HG03139 (cell line): ENCODE data around the gene ASPHD2.
"Not testable (repeated sequence)": the region's sequence is repeated elsewhere in the genome, so short reads cannot be mapped to it uniquely, and the experiment has no call there.

Experiments used
- ATAC-seq: cut with Tn5 transposase; IDR thresholded peaks from one replicate; pipeline ENCODE4 v1.9.1; 2021; ENCODE audit not compliant: unreplicated experiment

ASPHD2 gene

DNA sequence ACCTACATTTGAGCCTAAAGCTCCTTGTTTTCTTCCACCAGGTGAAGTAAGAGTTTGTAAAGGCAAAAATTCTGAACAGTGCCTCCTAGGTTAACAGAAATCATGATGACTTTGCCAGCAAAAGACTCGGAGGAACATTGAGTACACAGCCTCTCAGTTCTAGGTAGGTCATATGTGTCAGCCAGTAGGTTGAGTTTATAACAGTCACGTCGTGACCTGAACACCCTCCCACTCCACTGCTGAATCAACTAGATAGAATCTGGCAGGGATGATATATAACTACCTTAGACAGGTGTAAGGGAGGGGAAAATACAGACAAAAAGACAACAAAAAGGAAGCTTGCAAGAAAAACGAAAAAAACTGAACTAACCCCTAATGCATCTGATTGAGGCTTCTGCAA is 12.8 kb upstream of the ASPHD2 start:
- no peak for ATAC-seq

GRCh38 chr22:26416670-26417276 is 12.3 kb upstream of the ASPHD2 start:
- ATAC-seq, result no peak

DNA sequence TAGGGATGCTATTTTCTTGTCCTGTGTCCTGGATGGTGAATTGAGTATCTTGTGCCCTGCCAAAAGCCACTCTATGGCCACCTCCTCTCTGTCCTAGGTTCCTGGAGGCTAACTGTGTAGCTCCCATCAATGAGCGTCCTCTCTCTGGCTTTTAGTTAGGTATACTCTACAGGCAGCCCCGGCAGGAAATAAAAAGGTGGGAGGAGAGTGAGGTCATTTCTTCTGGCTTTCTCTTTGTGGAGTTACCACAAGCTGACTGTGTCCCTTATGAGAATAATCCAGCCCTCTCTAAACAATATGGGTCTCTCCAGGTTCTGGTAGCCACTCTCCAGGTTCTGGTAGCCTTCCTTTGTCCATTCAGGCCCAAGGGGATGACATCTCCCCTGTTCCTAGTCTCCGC is 11.7 kb upstream of the ASPHD2 start:
- no peak for ATAC-seq

- ATAC-seq, result no peak
Measured at GRCh38 chr22:26418620-26419019, 10.4 kb upstream of the ASPHD2 start.

- no peak for ATAC-seq
Measured at GRCh38 chr22:26426924-26427323, 2.1 kb upstream of the ASPHD2 start.

DNA sequence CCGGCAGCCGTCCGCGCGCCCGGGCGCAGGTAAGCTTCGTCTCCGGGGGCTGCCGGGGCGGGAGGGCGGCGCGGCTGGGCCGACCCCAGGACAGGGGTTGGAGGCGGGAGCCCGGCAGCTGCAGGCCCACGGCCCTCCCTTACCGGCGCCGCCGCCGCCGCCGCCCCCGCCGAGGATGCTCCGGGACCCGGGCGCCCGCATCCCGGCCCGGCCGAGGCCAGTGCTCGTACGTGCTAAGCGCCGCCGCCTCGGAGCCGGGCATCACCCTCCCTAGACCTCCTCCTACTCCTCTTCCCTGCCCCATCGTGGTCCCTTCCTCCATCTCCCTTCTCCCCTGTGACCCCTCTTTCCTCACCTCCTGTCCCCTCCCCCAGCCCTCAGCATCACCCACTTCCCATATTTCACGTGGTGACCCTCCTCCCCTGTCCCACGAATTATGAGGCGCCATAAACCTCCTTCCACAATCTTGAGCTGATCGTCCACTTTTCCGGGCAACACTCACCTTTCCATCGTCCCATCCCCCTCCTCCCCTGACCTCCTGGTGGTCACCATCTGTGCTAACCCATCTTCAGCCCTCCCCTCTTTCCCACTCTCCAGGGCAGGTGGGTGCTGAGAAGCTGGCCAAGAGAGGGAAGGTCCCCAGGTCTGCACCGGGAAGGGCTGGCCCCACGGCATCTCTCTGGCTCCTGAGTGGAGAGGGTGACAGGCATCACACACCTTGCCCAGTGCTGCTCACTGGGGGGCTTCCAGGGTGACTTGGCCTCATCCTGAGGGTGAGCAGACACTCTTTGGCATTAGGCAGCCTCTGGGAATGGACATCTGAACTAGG is 612 bp downstream of the ASPHD2 start:
- peak; percentile 3 for ATAC-seq

- no peak for ATAC-seq
Measured at GRCh38 chr22:26430600-26430999, 1.5 kb downstream of the ASPHD2 start.

- no peak for ATAC-seq
Measured at GRCh38 chr22:26431261-26431995, 2.4 kb downstream of the ASPHD2 start.

DNA sequence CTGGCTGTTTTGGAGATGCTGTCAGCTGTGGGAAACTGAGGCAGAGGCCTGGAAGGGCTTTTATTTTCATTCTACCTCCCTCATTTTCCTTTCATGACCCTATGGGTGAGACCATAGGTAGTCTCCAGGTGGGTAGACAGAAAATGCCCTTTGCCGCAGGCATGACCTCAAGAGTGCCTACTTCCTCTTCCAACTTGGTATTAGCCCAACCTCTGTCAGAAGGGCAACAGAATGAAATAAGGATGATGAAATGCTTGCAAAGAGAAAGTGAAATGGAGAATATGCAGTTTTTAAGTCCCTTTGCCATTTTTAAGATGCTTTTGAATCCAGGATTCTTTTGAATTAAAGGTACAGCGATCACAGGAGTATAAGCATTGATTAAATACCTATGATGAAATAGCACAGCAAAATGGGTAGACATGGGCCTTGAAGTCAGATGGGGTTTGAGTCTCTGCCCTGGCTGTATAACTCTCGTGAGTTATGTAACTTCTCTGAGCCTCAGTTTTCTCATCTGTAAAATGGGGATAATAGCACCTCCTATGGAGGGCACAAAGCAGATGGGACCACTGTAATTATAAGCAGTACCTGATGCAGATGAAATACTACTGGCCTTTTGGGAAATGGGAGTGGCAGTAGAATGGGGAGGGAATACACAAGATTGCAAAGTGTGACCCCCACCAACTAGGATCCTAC is 3.7 kb downstream of the ASPHD2 start:
- no peak for ATAC-seq

- no peak for ATAC-seq
Measured at GRCh38 chr22:26433805-26434204, 4.7 kb downstream of the ASPHD2 start.

GRCh38 chr22:26435327-26436093 is 6.5 kb downstream of the ASPHD2 start:
- ATAC-seq, result no peak

DNA sequence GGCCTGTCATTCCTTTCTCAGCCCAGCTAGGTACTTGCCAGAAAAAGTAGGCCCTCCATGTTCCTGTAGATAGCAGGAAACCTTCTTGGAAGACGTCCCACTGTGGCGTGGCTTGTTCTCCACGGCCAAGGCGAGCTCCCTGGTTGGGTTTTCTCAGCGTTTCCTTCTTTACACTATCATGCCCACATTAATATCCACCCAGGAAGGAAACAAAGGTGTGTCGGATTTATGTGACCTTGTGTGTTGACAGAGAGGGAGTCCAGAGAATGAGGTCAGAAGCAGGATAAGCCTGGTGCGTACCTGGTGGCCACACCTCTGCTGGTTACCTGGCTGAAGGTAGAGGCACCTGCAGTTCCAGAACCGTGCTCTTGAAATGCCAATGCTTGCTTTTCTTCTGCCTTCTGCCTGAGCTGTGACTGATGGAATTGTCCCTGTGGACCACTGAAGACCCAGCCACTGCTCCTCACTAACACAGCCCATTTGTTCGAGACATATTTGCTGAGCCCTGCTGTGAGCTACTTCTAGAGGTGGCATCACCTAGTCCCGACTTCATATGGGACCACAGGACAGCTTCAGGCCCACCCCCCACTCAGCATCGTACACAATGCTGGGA is 7.9 kb downstream of the ASPHD2 start:
- ATAC-seq, result no peak

DNA sequence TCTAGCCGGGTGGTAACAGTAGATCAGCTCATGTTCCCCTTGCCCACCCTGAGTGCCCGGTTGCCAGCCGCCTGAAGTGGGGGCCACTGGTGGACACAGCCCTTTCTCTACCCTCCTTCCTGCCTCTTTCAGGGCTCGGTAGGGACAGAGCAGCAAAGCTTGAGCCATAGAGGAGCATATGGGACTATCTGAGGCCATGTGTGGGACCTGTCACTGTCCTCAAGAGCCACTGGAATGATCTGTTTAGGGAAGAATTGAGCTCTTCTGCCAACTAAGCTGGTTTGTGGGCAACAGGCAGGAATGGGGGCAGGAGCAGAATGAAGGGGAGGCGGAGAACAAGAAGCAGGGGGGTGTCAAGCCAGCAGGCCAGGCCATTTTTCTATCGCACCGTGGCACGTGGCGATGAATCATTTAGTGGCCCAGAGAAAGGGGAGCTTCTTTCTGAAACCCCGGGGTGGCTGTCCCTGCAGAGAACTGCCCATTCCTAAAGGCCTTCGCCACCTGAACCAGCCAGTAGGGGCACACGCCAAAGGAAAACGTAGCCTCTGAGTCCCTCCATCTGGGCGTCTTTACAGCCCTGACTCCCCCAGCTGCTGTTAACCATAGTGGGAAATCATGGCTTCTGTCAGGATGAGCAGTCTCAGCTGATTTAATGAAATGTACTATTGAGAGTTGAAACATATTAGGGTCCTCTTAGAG is 8.8 kb downstream of the ASPHD2 start:
- ATAC-seq, result no peak

DNA sequence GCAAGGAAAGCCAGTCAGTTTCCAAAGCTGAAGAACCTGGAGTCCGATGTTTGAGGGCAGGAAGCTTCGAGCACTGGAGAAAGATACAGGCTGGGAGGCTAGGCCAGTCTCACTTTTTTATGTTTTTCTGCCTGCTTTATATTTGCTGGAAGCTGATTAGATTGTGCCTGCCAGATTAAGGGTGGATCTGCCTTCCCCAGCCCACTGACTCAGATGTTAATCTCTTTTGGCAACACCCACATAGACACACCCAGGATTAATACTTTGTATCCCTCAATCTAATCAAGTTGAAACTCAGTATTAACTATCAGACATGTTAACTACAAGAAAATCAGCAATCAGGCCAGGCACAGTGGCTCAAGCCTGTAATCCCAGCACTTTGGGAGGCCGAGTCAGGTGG is 9.7 kb downstream of the ASPHD2 start:
- not testable (repeated sequence) for ATAC-seq

- no peak for ATAC-seq
Measured at GRCh38 chr22:26439559-26439958, 10.5 kb downstream of the ASPHD2 start.

DNA sequence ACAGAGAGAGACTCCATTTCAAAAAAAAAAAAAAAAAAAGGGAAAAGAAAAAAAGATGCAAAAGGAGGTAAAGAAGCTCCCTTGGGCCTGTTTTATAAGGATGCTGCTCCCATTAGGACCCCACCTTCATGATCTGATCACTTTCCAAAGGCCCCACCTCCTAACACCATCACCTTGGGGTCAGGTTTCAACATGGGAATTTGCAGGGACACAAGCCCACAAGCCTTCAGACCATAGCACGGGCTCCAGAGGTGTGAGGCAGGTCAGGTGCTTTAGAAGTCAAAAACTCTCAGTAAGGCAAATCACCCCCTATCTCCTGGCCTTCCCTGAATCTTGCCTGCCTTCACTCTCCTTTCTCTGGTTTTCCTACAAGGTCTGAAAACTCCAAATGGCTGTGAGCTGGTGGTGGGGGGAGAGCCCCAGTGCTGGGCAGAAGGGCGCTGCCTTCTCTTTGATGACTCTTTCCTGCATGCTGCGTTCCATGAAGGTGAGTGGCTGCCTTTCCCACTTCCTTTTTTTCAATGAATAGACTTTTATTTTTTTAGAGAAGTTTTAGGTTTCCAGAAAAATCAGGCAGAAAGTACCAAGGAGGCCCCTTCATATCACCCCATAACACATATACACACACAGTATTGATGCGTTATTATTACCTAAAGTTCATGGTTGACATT is 13.2 kb downstream of the ASPHD2 start:
- no peak for ATAC-seq

DNA sequence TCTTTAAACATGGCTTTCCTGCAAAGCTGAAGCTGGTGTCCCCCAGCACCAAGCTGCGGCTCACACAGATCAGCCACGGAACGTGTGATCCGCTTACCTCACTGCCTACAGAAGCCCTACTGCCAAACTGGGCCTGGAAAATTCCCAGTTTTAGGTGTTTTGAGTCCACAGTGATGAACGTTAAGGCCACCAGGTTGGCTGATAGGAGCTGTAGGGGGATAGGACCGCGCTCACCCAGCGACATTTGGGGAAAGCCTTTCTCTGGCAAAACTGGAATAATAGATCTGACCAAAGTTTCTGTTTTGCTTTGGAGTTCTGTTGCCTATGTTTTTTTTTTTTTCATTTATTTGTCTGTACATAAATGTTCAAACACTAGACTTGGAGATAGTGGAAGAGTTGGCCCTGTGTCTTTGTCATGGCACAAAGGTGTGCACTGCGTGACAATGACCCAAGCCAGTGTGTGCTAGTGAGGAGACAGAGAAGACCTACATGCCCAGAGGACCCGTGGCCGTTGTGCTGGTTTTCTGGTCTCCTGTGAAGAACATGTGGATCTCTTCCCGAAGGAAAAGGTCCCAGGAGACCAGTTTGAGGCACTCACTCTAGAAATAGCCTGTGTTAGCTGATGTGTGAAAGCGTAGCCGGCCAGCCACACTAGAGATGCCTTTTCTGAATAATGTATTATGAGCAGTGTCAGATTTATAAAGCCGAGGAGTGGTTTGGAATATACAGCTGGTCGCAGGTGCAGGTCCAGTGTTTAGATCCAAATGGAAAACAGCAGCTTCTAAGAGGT is 15.0 kb downstream of the ASPHD2 start:
- no peak for ATAC-seq

DNA sequence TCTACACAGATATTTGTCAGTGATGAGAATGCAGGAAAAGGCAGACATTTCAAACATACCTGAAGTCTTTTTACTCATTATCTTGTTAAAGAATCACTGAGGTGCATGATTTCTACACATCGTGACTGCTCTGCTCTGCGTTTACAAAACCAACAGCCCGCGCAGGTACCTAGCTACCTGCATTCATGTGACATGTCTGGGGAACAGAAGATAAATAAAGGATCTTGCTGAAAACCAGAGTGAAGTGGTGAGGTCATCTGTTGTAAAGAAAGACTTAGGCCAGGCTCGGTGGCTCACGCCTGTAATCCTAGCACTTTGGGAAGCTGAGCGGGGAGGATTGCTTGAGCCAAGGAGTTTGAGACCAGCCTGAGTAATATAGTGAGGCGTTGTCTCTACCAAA is 15.7 kb downstream of the ASPHD2 start:
- ATAC-seq, result no peak
